ENCODE data around the gene ZNF831.

Gene ZNF831

DNA sequence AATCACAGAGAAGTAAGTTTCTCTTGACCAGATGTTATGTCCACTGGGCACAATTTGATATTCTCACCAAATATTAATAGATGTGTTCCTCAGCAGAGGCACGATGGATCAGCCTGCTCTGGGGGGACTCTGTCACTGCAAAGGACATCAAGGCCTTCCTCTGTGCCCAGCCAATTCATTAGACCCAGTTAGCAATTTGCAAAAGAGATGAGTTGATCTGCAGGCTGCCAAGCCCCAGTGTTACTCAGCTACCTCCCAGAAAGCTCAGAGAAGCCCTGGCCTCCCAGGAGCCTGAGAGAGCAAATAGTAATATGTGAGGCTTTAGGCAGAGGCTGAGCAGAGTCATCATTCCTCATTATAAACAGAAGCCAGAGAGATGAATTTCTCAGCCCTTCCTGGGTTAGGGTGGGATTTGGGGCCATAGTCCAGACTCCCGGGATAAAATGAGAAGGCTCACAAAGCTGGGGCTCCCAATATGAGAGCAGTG, 54.2 kb downstream of the ZNF831 start:
- Histone ChIP-seq H3K79me2 (ENCODE audit: control insufficient read depth, low read length) (no peaks in the 10 kb centered on the region), H3K27ac (ENCODE audit: low read depth, low read length) (no peak overlapping the region), H3F3A (ENCODE audit: control insufficient read depth, insufficient read depth) (no peaks in the 10 kb centered on the region), H3K4me3 (ENCODE audit: low read length) (no peak overlapping the region), H3K4me1 (ENCODE audit: control insufficient read depth, low read length) (peaks cover 10% of the 10 kb centered on the region), H3K9me3 (ENCODE audit: control insufficient read depth, insufficient read depth, low read length) (no peaks in the 10 kb centered on the region), H3K27me3 (ENCODE audit: control insufficient read depth, low read length) (0 out of 2 replicates have a peak, but pooled peaks cover 2% of the 10 kb centered on the region), H3K4me2 (ENCODE audit: low read length) (no peak overlapping the region), H3K9me2 (replicated peaks; ENCODE audit: control insufficient read depth, low read length) (no peaks in the 10 kb centered on the region), H3K36me3 (ENCODE audit: control insufficient read depth, low read length) (no peaks in the 10 kb centered on the region), H4K20me1 (ENCODE audit: control insufficient read depth, insufficient read depth, low read depth, low read length) (no peaks in the 10 kb centered on the region)
- TF ChIP-seq, protein P1, sequence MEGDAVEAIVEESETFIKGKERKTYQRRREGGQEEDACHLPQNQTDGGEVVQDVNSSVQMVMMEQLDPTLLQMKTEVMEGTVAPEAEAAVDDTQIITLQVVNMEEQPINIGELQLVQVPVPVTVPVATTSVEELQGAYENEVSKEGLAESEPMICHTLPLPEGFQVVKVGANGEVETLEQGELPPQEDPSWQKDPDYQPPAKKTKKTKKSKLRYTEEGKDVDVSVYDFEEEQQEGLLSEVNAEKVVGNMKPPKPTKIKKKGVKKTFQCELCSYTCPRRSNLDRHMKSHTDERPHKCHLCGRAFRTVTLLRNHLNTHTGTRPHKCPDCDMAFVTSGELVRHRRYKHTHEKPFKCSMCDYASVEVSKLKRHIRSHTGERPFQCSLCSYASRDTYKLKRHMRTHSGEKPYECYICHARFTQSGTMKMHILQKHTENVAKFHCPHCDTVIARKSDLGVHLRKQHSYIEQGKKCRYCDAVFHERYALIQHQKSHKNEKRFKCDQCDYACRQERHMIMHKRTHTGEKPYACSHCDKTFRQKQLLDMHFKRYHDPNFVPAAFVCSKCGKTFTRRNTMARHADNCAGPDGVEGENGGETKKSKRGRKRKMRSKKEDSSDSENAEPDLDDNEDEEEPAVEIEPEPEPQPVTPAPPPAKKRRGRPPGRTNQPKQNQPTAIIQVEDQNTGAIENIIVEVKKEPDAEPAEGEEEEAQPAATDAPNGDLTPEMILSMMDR (IDR thresholded peaks at IDR 0.05; ENCODE audit: low read depth, low read length, poor library complexity, severe bottlenecking): no peak
- TF ChIP-seq EZH2phosphoT487 (IDR thresholded peaks at IDR 0.05; ENCODE audit: borderline replicate concordance, low read length): no peak

- TF ChIP-seq, protein P1 (IDR thresholded peaks at IDR 0.05; ENCODE audit: low read depth, low read length, poor library complexity, severe bottlenecking): no peak
- TF ChIP-seq EZH2phosphoT487 (IDR thresholded peaks at IDR 0.05; ENCODE audit: borderline replicate concordance, low read length): no peak
- Histone ChIP-seq H4K20me1 (ENCODE audit: control insufficient read depth, insufficient read depth, low read depth, low read length) (no peaks in the 10 kb centered on the region), H3K36me3 (ENCODE audit: control insufficient read depth, low read length) (no peaks in the 10 kb centered on the region), H3F3A (ENCODE audit: control insufficient read depth, insufficient read depth) (no peaks in the 10 kb centered on the region), H3K4me1 (ENCODE audit: control insufficient read depth, low read length) (peaks cover 11% of the 10 kb centered on the region), H3K9me3 (ENCODE audit: control insufficient read depth, insufficient read depth, low read length) (no peaks in the 10 kb centered on the region), H3K27me3 (ENCODE audit: control insufficient read depth, low read length) (0 out of 2 replicates have a peak, but pooled peaks cover 4% of the 10 kb centered on the region), H3K27ac (ENCODE audit: low read depth, low read length) (no peak overlapping the region), H3K79me2 (ENCODE audit: control insufficient read depth, low read length) (no peaks in the 10 kb centered on the region), H3K4me2 (ENCODE audit: low read length) (no peak overlapping the region), H3K4me3 (ENCODE audit: low read length) (no peak overlapping the region), H3K9me2 (replicated peaks; ENCODE audit: control insufficient read depth, low read length) (no peaks in the 10 kb centered on the region)
Measured at GRCh38 chr20:59219211-59219610, 55.6 kb downstream of the ZNF831 start.

- no peaks in the 10 kb centered on the region for H3K9me2 ChIP-seq (replicated peaks; ENCODE audit: control insufficient read depth, low read length)
Measured at GRCh38 chr20:59220161-59220560, 56.5 kb downstream of the ZNF831 start.

More at GRCh38 chr20:59220161-59220560, 56.5 kb downstream of the ZNF831 start:
- Histone ChIP-seq H4K20me1 (ENCODE audit: control insufficient read depth, insufficient read depth, low read depth, low read length) (no peaks in the 10 kb centered on the region), H3K36me3 (ENCODE audit: control insufficient read depth, low read length) (no peaks in the 10 kb centered on the region), H3F3A (ENCODE audit: control insufficient read depth, insufficient read depth) (no peaks in the 10 kb centered on the region), H3K79me2 (ENCODE audit: control insufficient read depth, low read length) (no peaks in the 10 kb centered on the region), H3K4me2 (ENCODE audit: low read length) (no peak overlapping the region), H3K4me3 (ENCODE audit: low read length) (no peak overlapping the region), H3K9me3 (ENCODE audit: control insufficient read depth, insufficient read depth, low read length) (no peaks in the 10 kb centered on the region), H3K4me1 (ENCODE audit: control insufficient read depth, low read length) (peaks cover 11% of the 10 kb centered on the region), H3K27me3 (ENCODE audit: control insufficient read depth, low read length) (0 out of 2 replicates have a peak, but pooled peaks cover 4% of the 10 kb centered on the region), H3K27ac (ENCODE audit: low read depth, low read length) (no peak overlapping the region)
- TF ChIP-seq, protein P1 (IDR thresholded peaks at IDR 0.05; ENCODE audit: low read depth, low read length, poor library complexity, severe bottlenecking): no peak
- TF ChIP-seq EZH2phosphoT487 (IDR thresholded peaks at IDR 0.05; ENCODE audit: borderline replicate concordance, low read length): no peak
